ENCODE data around the gene XKR7.

The XKR7 gene

DNA sequence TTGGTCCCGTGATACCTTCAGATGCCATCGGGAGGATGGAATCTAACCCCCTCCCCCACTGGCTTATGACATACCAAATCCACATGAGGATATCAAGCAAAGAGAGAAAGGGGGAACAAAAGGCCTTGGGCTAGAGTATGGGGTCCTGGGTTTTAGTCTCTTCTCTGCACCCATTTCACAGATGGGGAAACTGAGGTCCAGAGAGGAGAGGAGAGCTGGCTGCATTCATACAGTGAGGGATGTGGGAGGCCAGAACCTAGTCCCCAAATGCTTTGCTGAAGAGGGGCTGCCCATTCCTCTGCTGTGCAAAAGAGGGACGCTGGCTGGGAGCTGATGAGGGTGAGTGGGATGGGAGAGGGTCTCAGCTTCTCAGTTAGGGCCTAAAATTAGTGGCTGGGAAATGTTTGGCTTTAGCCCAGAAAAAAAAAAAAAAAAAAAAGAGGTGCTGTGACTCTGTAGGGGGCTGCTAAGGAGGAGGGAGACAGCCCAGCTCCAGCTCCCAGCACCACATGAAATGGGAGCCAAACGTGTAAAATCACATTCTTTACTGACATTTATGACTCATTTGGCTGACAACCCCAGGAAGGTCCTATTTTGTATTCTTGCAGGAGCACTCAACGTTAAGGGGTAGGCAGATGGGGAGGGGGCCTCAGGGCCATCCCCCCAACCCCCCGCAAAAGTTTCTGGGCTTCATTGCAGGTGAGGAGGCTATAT, 11.9 kb downstream of the XKR7 start:
- no peak for DNase-seq (ENCODE audit: low read depth)

DNA sequence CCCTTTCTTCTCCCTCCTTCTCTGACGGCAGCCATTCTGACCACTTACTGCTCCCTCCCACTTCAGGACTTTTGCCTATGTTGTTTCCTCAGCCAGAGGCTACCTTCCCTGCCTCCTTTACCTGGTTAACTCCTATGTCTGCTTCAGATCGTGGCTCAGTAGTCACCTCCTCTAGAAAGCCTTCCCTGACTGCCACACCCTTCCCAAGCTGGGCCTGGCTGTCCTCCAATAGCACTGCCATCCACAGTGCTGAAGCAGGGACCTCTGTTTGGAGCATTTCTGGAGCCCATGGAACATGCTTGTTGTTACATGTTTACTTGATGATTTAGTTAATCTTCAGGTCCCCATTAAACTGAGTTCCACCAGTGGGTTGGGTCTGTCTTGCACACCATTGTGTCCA, 13.8 kb downstream of the XKR7 start:
- DNase-seq (ENCODE audit: low read depth): no peak

DNA sequence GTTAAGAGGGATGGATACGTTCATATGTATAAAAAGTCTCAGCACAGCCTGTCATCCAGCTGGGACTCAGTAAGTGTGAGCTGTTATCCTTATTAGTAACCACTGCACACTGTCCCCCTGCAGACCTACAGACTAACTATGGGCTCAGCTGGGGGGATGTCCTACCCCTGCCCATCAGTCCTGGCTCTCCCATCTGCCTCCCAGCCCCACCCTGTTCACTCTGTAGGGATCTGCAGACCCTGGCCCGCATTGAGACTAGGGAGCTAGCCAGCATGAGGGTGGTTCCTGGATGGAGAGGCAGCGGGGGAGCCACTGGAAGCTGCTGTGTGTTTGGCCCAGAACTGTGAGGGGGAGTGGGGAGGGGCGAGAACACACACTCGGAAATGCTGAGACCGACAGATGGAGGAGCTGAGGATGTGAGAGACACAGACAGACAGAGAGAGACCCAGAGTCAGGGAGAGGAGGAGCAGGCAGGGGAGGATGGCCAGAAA, 17.1 kb downstream of the XKR7 start:
- DNase-seq (ENCODE audit: low read depth): no peak

DNA sequence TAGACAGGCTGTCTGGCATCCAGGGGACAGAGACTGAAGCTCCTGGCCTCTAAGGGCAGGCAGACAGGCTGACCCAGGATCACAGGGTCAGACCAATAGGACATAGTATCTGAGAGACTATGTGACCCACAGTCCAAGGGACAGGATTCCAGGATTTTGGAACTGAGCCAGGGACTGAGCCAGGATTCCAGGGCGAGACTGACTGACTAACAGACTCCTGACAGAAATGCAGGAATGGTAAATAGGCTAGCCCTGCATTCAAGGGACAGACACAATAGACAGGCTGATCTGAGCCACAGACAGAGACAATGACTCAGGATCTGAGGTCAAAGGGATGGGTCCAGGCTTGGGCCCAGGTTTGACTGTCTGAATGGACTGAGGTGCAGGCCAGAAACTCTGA, 19.8 kb downstream of the XKR7 start:
- no peak for DNase-seq (ENCODE audit: low read depth)

DNA sequence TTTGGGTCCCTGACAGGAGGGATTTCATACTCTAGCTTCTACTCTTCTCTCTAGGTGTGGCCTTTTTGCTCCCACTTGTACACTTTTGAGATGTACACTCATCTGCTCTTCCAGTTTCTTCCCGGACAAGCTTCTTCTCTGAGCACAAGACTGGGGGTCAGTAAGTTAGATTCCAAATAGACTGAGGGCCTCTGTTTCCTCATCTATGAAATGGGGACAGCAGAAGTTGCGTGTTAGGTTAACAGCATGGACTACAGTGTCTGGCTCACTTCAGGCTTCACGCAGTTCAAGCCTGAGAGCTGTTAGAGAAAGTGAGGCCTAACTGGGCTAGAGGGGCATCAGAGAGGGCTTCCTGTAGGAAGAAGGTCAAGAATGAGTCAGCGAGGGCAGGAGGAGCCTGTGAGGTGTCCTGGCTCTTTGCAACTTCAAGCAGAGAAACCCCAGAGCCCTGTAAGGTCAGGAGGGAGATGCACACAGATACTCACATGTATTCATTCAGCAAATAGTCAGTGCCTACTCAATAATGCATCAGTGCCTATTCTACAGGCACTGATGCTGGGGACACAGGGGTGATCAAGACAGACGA, 20.6 kb downstream of the XKR7 start:
- DNase-seq (ENCODE audit: low read depth): no peak

DNA sequence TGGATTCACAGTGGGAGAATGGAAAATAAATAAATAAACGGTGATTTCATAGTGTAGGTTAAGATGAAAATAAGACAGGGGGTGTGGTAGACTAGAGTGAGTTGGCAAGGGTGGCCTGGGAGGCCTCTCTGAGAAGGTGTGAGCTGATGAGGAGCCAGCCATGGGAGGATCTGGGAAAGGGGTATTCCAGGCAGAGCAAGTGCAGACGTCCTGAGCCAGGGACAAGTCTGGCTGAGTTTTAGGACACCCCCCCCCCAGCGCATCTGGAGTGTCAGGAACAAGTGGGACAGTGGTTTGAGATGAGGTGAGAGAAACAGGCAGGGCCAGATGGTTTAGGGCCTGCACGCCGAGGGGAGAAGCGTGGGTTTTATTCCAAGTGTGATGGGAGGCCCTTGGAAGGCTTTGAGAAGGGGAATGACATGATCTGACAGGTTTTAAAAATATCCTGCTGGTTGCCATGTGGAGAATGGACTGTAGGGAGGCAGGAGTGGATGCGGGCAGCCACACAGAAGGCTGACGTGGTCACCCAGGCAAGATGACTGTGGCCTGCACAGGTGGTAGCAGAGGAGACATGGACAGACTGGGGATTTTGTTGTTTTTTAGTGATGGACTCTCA, 21.2 kb downstream of the XKR7 start:
- no peak for DNase-seq (ENCODE audit: low read depth)

DNA sequence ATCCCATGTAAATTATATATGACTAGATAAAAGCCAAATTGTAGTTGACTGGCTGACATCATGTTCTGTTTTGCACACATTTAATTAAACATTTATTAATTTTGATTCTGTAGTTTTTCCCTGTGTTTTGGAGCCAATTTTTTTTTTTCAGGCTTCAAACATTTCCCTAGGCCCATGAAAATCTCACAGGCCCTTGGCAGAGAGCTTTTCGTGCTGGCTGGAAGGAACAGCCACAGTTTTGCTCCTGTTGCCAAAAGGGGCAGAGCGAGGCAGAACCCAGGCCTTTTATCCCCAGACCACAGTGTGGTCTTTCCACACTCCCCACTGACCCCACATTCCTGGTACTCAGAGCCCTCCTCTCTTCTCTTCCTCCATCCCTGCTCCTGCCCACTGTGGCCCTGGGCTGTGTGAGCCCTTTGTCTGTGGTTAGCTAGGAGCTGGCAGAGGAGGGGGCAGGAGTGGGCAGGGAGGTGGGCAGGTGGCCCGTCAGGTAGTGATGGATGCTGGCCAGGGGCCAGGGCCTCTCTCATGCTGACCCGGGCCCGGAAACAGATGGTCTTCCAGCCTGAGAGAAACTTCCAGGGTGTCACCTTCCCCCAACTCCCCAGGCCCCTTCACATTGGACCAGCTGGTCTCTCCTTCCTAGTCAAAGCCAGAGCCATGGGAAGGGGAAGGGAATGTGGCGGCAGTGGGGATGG, 22.8 kb downstream of the XKR7 start:
- DNase-seq (ENCODE audit: low read depth): no peak

DNA sequence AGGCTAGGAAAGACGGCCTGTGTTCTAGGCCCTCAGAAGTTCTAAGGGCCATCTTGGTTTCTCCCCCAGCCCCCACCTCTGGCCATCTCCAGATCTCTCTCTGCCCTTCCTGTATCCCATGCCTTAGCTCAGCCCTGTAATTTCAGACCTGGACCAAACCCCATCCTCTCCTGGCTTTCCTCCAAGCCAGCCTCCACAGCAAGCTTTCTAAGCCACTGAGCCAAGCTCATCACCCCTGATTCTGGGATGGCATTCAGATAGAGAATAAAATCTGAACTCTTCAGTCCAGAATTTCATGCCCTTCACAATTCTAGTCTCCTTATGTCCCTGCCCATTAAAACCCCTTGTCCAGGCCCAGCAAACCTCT, 23.4 kb downstream of the XKR7 start:
- no peak for DNase-seq (ENCODE audit: low read depth)

DNA sequence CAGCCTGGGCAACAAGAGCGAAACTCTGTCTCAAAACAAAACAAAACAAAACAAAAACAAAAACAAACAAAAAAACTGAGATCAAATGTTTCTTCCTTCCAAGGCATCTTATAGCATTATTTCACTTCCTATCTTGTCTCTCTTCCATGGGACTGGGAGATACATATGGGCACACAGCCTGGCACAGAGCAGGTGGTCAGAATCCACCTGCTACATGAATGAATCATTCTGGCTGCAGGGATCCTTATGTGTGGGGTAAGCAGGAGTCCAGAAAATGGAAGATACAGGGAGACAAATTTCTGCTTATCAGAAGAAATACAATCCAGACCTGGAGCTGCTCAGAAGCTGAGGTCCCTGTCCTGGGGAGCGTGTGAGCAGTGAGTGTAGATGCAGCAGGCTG, 24.1 kb downstream of the XKR7 start:
- DNase-seq (ENCODE audit: low read depth): no peak

DNA sequence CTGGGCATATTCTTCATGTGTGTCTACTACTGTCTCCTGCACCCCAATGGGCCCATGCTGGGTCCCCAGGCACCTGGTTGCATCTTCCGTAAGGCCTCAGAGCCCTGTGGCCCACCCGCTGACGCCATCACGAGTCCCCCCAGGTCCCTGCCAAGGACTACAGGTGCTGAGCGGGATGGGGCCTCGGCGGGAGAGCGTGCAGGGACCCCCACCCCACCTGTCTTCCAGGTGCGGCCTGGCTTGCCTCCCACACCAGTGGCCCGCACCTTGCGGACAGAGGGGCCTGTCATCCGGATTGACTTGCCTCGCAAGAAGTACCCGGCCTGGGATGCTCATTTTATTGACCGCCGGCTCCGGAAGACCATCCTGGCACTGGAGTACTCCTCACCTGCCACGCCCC, 29.0 kb downstream of the XKR7 start:
- DNase-seq (ENCODE audit: low read depth): no peak

DNA sequence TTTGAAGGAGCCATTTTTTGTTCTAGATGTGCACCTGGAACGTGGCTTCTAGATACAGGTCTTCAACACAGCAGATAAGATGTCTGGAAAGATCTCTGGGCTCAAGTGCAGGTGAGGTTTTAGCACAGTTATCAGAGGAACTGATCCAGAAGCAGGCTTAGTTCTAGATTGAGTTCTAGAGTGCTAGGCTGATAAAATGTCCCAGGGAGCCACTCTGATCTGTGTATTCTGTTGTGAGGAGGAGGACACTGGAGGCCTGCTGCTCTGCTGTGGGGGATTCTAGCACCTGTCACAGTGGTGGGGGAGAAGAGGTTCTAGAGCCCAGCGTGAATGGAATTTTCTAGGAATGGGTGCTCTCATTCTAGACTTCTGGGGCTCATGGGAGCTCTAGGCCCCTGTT, 30.3 kb downstream of the XKR7 start:
- DNase-seq (ENCODE audit: low read depth): no peak

DNA sequence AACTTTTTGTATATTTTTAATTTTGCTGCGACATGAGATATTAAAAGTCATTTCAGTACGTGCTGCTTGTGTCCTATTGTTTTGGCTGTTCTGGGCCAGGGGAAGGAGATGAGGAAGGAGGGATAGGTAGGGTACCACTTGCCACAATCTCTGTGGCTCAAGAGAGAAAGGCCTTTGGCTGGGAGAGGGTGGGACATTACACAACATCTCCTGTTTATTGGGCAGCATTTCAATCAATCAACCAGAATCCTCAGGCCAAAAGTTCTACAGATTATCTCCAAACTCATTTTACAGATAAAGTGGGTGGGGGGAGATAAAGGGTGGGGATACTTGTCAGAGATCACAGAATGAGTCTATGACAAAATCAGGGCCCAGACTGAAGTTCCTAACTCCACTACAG, 35.4 kb downstream of the XKR7 start:
- no peak for DNase-seq (ENCODE audit: low read depth)

DNA sequence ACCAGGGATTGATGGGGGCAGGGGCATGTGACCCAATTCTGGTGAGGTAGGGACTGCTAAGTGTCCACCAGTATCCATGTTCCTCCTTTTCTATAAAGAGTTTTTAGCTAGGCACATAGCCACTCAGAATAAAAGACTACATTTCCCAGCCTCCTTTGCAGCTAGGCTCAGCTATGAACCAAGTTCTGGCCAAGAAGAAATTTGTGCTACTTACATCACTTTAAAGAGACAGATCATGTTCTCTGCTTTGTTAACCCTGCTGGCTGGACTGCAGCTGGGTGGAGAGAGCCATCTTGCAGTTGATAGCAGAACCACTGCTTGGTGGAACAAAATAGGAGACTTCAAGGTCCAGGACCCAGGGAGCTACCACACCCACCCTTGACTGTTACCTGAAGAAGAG, 37.0 kb downstream of the XKR7 start:
- no peak for DNase-seq (ENCODE audit: low read depth)

DNA sequence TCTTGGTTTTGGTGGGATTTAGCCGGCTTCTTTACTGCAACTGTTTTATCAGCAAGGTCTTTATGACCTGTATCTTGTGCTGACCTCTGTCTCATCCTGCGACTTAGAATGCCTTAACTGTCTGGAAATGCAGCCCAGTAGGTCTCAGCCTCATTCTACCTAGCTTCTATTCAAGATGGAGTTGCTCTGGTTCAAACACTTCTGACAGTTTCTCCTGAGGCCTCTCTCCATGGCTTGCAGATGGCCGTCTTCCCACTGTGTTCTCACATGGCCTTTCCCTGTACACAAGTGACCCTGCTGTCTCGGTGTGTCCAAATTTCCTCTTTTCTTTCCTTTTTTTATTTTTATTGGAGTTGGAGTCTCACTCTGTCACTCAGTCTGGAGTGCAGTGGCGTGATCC, 38.1 kb downstream of the XKR7 start:
- DNase-seq (ENCODE audit: low read depth): no peak

DNA sequence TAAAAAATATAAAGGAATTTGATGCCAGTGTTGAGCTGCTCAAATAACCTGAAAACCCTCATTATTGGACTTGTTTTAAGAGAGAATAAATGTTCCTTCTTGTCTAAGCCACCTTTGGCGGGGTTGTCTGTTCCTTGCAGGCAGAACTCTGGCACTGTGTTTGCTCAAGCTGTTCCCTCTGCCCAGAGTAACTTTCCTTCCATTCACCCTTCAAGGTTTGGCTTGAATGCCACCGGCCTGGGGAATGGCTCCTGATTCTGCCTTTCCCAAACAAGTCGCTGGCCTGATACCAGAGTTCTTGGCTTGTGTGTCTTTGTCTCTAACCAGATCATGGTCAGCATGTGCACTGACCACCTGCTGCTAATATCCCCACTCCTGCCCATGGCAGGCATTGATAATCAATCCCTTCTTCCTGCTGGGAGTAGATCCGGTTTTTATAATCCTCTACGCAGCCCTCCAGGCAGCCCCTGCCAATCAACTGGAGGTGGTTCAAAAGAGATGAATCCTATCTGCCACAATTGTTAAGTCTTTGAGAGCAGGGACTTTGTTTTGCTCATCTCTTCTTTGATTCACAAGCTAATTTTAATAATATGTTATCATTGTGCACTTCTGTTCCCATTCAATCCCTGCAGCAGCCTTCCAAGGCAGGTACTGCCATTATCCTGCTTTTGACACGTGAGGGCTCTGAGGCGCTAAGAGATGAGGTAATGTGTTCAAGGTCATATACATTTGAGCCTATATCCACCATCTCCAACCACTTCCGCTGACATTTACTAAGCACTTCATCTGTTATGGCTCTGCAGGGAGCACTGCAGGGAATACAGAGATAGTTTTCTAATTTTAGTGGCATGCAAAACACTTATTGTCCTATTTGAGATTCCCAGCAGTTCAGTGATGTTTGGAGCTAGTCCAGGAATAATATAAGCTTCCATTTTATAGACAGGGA, 39.2 kb downstream of the XKR7 start:
- no peak for DNase-seq (ENCODE audit: low read depth)

DNA sequence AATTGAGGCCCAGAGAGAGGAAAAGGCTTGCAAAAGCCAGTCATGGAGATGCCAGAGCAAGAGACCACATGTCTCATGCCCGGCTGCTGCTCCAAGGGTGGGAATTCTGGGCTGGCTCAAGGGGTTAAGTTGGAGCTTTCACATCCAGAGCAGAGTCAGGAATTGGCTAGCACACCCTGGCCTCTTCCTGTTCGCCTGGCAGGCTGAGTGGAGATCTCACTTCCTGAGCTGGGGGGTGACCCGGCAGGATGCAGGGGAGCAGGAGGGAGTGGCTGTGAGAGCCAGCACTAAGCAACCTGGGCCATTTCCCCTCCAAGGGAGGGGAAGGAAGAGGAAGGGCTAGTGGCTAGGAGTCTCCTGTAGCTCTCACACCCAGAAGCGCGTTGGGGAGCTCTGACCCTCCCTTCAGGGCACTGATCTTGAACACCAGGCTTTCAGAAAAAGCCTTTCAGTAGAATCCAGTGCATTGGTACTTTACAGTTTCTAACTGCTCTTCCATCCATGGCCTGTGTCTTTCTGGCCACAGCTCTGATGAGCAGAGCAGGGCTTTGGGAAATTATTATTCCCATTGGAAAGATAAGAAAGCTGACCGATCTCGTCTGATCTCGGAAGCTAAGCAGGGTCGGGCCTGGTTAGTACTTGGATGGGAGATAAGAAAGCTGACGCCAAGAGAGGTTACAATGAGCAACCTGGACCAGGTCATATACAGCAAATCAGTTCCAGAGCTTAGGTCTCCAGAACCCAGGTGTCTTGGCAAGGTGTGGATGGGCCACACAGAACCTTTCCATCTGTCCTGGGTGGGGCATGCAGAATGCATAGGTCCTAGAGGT, 40.1 kb downstream of the XKR7 start:
- DNase-seq (ENCODE audit: low read depth): no peak

DNA sequence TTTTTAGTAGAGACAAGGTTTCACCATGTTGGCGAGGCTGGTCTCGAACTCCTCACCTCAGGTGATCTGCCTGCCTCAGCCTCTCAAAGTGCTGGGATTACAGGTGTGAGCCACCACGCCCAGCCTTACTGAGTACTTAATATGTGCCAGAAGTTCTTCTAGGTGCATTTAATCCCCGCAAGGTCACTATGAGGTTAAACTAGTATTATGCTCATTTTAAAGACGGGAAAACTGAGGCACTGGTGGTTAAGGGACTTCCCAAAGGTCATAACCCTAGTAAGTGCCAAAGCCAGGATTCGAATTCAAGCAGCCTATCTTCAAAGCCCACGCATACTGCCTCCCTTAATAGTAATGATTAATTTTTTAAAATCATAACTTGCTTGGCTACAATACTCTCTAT, 41.6 kb downstream of the XKR7 start:
- no peak for DNase-seq (ENCODE audit: low read depth)

DNA sequence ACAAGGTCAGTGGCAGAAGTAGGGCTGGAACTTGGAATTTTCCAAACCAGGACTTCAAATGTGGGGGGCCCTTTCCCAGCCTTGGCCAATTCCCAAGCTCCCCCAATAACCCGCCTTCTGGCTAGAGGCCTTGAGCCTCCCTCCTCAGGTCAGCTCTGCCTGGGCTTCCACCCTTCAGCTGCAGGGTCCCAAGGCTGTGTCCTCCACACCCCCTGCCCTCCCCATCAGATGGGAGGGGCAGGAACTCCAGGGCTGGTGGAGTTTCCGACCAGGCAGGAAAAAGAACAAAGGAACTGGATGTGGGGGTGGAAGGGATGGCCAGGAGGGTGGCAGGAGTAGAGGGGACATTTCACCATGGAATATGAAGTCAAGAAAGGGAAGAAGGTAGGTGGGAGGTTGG, 42.1 kb downstream of the XKR7 start, which contains the start of gene CCM2L:
Gene CCM2L (plus strand): TSS at position 338 of the 400 bp plus-strand sequence. CDS start 17 bp downstream, at position 355.
- DNase-seq (ENCODE audit: low read depth): no peak

DNA sequence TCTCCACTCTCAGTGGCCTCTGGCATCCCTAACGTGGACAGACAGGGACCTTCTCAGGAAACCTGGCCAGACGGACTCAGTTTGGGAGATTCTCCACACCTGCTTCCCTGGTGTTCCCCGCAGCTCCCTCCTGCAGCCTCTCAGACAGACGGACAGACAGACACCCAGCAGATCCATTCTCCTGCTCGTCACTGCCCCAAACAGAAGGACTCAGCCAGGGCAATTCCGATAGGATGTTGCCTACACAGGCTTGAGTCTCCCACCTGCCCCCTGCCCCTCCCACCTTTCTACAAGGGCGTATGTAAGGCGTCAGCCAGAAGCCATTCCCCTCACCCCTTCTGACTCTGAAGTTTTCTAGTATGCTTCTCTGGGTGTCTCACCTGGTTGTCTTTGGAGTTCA, 42.7 kb downstream of the XKR7 start:
- DNase-seq (ENCODE audit: low read depth): no peak

DNA sequence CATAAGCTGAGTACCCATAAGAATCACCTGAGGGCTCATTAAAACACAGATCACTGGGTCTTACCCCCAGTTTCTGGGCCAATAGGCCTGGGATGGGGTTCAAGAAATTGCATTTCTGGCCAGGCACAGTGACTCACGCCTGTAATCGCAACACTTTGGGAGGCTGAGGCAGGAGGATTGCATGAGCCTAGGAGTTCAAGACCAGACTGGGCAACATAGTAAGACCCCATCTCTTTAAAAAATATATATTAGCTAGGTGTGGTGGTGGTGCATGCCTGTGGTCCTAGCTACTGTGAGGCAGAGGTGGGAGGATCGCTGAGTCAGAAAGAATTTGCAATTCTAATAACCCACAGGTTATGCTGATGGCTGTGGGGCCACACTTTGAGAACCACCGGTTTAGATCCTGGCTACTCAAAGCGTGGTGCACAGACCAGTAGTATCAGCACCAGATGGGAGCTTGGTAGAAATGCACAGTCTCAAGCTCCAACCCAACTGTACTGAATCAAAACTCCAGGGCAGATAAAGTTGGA, 44.3 kb downstream of the XKR7 start:
- no peak for DNase-seq (ENCODE audit: low read depth)

DNA sequence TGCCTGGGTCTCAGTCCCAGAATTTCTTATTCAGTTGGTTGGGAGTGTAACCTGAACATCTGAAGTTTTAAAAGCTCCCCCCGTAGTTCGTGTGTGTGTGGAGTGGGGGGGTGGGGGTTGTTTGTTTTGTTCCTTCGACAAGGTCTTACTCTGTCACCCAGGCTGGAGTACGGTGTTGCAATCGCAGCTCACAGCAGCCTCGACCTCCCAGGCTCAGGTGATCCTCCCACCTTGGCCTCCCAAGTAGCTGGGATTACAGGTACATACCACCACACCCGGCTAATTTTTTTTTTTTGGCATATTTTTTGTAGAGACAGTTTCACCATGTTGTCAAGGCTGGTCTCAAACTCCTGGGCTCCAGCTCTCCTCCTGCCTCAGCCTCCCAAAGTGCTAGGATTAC, 45.4 kb downstream of the XKR7 start:
- no peak for DNase-seq (ENCODE audit: low read depth)

Measured in activated T-cell treated with anti-CD3 and anti-CD28 coated beads for 48 hours (primary cell).